ENCODE measurements around the gene TNIK.
A peak's percentile ranks its signal among the peaks of the same experiment; 100 is the strongest.

The TNIK gene

DNA sequence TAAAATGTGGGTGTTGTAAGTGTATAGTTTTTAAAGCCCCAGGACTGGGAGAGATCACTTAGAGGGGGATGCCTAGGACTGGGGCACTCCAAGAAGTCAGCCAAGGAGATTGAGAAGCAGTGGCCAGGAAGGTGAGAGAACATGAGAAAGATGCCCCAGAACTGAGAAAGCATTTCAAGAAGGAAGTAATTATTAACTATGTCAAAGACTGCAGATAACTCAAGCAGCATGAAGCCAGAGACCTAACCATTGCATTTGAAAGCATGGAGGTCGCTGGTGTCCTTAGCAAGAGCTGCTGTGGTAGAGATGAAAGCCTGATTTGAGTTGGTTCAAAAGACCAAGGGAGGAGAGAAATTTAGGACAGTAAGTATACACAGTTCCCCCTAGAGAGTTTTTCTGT is 403.1 kb downstream of the TNIK start:
- DNase-seq: no peak

DNA sequence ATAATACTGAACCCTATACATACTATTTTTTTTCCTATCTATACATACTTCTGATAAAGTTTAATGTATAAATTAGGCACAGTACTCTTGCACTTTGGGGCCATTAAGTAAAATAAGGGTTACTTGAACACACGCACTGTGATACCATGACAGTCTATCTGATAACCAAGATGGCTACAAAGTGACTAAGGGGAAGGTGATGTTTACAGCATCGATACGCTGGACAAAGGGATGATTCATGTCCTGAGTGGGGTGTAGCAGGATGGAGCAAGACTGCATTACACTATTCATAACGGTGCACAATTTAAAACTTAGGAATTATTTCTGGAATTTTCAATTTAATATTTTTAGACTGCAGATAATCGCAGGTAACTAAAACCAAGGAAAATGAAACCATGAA is 403.7 kb downstream of the TNIK start:
- DNase-seq: no peak

DNA sequence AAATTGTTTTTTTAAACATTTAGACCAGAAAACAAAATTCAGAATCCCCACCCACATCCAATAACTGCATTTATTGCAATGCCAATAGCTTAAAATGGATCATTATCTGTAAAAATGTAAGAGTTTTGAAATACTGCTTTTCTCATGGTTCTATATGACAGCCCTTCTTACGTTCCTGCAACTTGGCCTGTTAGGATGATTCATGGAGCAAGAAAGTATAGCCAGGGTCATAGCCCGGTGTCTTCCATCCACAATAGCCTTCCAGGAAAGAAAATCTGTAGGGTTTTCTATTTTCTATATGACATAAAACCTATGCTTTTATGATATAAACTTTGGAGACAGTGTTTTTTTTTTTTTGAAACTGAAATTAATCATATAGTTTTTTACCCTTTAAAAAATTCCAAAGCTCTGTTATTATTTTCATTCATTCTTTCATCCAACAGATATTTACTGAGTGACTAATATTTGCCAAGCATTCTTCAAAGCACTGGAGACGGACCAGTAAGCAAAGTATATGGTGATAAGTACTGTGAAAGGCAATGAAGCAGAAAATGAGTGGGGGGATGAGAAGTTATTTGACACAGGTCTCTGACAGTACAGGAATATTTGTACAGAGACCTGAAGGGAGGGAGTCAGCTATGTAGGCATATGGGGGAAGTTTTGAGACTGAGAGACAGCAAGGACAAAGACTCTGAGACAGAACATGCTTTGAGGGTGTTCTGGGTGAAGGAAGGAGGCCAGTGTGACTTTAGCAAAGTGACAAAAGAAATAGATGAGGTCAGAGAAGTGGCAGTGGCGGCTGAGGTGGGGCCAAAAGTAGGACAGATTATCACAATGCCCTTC is 404.6 kb downstream of the TNIK start:
- no peak for DNase-seq

GRCh38 chr3:171054921-171055320 is 405.3 kb downstream of the TNIK start:
- DNase-seq: no peak

GRCh38 chr3:171054231-171054630 is 406.0 kb downstream of the TNIK start:
- no peak for DNase-seq

DNA sequence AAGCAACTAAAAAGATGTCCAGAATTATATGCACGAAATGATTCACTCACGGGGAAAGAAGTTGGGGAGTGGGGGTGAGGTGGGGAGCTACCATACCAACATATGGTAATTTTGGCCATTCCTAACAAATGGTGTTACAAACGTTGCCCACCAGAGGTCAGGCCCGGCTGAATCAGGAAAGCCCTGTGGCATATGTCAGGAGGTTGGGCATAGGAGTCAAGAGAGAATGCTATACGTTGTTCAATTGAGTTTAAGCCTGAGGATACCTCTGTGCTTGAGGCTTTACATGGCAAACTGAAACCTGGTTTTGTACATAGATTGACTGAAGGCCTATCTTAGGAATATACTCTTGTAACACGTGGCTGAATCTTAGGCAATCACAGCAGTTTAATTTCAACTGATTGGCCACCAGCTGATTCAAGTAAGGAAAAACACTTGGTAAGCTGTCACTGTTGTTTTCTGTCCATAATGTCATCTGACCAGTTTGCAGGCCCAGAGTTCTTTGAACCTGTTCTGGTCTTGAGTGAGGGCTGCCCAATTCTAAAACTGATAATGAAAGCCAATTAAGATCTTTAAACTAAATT is 410.3 kb downstream of the TNIK start:
- peak; percentile 54 for DNase-seq

- no peak for DNase-seq
These were observed 413.4 kb downstream of the TNIK start for GRCh38 chr3:171046760-171047159.

GRCh38 chr3:171044835-171045793 is 415.1 kb downstream of the TNIK start:
- DNase-seq: no peak

- no peak for DNase-seq
These were observed 415.8 kb downstream of the TNIK start for GRCh38 chr3:171044384-171044783.

DNA sequence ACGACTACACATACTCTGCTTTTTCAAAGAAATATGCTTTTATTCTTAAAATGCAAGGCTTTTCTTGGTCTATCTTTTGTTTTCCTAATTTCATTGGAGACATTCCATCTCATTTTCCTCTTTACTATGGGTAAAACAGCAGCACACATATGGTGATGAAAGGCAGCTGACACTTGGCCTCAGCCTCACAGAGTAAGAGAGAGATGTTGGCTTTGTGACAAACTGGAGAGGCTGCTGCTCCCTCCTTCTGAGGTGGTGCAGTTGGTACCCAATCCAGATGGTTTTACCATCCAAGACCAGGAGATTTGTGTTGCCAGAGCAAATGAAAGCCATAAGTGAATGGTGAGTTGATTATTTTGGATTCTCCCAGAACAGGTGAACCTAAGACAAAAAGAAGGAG is 420.5 kb downstream of the TNIK start:
- DNase-seq: no peak

GRCh38 chr3:171038342-171038741 is 421.9 kb downstream of the TNIK start:
- DNase-seq: peak; percentile 9

DNA sequence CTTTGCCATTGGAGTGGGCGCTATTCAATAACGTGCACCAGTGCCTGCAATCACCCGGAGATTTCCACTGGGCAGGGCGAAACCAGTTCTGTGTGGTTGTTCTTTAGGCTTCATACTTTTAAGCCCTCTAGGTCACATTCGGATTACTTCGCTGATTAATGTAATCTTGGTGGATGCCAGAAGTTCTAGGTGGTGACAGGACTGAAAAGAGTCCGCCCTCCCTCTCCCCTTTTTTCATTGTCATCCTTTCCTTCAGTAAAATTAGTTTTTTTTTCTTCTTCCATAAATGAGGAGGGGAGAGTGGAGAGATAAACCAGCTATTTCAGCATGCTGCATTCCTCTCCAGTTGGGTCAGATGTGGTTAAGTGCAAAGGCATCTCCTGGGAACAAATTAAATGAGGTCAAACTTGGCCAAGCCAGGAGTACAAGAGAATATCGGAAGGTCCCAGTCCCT is 431.4 kb downstream of the TNIK start:
- DNase-seq: no peak

GRCh38 chr3:171028025-171028778 is 432.0 kb downstream of the TNIK start:
- DNase-seq: peak; percentile 60

GRCh38 chr3:171026597-171027293 is 433.5 kb downstream of the TNIK start, which contains the start of gene SLC2A2:
Gene SLC2A2, minus strand, starts transcription at chr3:171026720. Its CDS starts 50 bp downstream, at chr3:171026670.
- no peak for DNase-seq

GRCh38 chr3:171023566-171023965 is 436.6 kb downstream of the TNIK start:
- DNase-seq: no peak

DNA sequence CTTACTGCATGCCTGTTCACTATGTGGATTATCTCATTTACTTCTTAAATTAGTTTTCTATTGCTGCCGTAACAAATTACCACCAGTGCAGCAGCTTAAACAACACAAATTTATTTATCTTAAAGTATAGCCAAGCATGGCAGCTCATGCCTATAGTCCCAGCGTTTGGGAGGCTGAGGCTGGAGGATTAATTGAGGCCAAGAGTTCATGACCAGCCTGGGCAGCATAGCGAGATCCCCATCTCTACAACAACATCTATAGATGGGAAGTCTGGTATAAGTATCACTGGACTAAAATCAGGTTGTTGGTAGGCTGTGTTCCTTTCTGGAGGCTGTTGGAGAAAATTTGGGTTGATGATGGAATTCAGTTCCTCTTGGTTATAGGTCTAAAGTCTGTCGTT is 438.8 kb downstream of the TNIK start:
- DNase-seq: no peak

GRCh38 chr3:171018156-171018935 is 441.9 kb downstream of the TNIK start:
- DNase-seq: no peak

DNA sequence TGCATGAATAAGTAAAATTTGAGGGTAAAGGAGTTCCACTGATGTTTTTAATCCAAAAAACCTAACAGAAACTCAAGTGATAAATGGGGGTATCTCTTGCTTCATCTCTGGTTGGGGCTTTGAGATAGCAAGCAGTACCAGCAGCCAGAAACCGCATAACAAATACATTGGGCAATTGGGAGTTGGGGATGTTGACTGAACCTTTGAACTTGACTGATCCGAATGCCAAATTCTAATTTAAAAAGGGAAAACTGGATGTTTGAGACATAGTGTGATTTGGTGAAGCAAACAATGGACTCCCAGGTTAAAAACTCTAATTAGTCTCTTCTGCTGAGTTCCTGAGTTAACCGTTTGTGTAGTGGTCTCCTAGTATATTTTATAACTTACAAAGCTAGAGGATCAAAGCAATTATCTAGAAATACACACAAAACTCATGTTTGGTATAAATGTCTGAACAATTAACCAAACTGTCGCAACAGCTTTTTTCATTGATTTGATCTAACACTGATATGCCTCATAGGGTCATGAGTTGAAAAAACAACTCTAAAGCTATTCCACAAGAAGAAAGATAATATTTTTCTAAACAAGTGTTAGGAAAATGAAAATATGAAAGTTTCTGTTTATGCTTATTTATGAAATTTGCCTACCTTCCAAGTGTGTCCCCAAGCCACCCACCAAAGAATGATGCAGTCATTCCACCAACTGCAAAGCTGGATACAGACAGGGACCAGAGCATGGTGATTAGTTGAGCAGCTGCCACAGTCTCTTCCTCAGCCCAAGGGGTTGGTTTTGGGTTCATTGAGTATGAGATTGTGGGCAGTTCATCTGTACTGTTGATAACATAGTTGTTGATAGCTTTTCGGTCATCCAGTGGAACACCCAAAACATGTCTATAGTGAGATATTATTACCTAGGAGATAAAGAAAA is 446.1 kb downstream of the TNIK start:
- DNase-seq: no peak

DNA sequence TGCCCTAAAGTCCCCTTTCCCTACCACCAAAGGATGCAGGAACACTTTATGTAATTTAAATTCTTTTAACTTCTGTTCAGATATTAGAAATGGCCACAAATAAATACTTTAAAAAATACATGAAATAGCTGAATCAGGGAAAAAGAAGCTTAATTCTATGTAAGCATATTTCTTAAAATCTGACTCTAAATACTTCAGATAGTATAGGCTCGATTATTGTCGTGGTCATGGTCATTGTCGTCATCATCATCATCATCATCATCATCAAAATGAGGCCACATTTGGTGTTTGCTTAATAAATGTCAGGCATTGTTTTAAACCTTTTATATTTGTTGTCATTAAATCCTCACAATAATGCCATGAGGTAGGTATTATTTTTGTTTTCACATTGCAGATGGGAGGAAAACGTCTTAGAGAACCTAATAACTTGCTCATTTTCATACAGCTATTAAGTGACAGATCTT is 448.3 kb downstream of the TNIK start:
- DNase-seq: no peak
